HG03571 (cell line): ENCODE results near the gene NUP160.
"Not testable (repeated sequence)": the region's sequence is repeated elsewhere in the genome, so short reads cannot be mapped to it uniquely, and the experiment has no call there.

Experiments used
- ATAC-seq: cut with Tn5 transposase; IDR thresholded peaks from one replicate; pipeline ENCODE4 v1.9.1; 2021; ENCODE audit not compliant: unreplicated experiment

The NUP160 gene

GRCh38 chr11:47847892-47848699 is at the start of gene NUP160:
TSS of gene NUP160 (minus strand) at chr11:47848350. CDS start at chr11:47848318, 32 bp downstream.
- ATAC-seq = peak; percentile 77

GRCh38 chr11:47896199-47896598 is 48.0 kb upstream of the NUP160 start:
- no peak for ATAC-seq

DNA sequence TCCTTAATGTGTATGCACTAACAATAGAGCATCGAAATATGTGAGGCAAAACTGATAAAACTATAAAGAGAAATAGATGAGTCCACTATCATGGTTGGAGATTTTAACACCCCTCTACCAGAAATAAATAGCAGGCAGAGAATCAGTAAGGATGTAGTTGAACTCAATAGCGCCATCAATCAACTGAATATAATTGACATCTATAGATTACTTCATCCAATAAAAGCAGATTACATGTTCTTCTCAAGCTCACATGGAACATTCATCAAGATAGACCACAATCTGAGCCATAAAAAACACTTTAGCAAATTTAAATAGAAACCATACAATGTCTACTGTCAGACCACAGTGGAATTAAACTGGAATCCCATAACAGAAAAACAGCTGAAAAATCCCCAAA is 46.9 kb upstream of the NUP160 start:
- no peak for ATAC-seq

- not testable (repeated sequence) for ATAC-seq
These were observed 44.6 kb upstream of the NUP160 start for GRCh38 chr11:47892546-47893276.

DNA sequence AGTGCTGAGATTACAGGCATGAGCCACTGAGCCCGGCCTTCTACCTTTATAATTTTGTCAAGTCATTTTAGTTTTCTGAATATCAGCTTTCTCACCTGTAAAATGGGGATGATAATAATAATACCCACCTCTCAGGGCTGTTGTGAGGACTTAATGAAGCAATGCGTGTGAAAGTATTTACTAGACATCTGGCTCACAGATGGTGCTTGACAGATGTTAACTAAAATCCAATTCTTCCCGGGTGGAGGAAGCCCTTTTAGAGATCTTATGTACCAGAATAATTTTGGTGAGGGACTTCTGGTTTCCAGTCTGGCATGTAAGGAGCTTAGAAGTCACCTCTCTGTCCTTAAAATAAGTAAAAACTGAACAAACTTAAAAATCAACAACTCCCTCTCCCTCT is 43.7 kb upstream of the NUP160 start:
- no peak for ATAC-seq

DNA sequence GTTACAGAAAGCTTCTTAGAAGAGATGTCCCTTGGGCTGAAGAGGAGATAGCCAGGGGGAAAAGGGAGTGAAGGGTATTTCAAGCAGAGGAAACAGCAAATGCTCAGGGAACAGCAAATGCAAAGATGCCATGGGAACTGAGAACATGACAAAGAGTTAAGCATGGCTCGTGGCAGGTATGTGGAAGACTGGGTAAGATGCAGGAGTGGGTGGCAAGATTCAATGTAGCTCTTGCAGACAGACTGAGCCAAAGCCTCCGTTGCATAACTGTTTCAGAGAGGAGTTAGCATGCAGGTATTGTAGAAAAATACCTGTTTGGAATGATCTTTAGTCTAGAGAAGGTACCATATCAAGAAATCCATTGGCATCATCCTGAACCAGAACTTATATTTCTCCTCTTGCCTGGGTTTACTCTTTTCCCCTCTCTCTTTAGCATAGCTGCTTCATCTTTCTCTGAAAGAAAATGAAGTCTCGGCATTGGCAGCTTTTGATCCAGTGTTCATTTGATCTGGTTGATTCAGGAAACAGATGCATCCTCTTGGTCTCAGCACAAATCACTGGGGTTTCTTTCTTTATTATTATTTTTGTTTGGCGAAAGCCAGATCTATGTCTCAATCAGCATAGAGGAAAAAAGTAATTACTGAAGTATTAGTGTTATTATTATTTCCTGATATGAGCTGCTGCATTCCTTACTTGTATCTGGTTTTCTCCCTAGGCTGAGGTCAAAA is 41.7 kb upstream of the NUP160 start:
- no peak for ATAC-seq

DNA sequence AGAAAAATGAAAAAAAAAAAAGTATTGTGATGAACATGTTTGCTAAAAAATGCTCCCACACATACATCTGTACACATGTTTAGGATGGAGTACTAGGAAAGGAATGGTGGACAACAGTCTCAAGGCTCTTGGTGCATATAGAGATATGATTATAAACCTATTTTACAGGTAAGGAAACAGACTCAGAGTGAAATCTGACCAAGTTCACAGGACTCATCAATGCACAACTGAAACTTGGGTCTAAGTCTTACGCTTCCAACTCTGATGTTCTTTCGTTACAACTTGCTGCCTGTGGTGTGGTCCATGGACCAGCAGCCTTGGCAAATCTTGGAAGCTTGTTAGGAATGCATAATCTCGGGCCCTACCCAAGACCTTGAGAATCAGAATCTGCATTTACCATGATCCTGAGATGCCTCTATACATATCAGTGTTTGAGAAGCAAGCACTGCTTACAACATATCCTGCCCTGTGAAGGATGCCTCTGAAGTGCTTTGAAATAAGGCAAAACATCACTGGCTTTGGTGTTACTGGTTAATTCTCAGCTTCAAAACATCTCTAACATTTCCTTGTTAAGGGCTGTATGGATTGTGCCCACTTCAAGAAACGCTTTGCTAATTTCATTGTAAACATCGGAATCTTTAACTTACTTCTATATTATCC is 39.9 kb upstream of the NUP160 start:
- no peak for ATAC-seq

DNA sequence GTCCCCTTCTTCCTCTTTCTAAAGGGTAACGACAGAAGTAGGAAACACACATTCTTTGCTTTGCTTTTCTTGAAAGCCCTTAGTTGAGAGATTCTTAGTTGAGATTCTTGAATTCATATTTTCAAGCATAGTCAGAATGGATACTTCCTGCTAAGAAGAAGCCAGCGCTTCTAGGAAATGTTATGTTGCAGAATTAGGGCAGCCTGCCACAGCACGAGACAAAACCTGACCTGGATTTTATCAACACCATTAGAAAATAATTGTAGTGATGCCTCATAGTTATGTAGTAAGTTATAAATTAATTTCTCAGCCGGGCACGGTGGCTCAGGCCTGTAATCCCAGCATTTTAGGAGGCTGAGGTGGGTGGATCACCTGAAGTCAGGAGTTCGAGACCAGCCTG is 37.9 kb upstream of the NUP160 start:
- no peak for ATAC-seq

- ATAC-seq = not testable (repeated sequence)
These were observed 34.3 kb upstream of the NUP160 start for GRCh38 chr11:47882437-47882836.

GRCh38 chr11:47881145-47881544 is 33.0 kb upstream of the NUP160 start:
- ATAC-seq = no peak

GRCh38 chr11:47879259-47880158 is 31.4 kb upstream of the NUP160 start:
- no peak for ATAC-seq

DNA sequence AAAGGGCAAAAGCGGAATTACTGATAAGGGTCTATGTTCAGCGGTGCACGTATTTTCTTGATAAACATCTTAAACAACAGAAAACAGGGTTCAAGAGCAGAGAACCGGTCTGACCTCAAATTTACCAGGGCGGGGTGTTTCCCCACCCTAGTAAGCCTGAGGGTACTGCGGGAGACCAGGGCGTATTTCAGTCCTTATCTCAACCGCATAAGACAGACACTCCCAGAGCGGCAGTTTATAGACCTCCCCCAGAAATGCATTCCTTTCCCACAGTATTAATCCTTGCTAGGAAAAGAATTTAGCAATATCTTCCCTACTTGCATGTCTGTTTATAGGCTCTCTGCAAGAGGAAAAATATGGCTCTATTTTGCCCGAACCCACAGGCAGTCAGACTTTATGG is 27.7 kb upstream of the NUP160 start:
- not testable (repeated sequence) for ATAC-seq

DNA sequence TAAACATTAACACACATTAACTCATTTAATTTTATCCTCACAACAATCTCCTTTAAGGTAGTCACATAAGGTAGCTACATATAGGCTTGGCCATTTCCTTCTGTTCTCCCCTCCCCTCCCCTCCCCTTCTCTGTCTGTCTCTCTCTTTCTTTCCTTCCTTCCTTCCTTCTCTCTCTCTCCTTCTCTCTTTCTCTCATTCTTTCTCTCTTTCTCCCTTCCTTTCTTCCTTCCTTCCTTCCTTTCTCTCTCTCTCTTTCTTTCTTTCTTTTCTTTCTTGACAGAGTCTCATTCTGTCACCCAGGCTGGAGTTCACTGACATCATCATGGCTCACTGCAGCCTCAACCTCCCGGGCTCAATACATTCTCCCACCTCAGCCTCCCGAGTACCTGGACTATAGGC is 22.3 kb upstream of the NUP160 start:
- no peak for ATAC-seq

GRCh38 chr11:47869544-47870393 is 21.6 kb upstream of the NUP160 start:
- no peak for ATAC-seq

- ATAC-seq = no peak
These were observed 19.7 kb upstream of the NUP160 start for GRCh38 chr11:47867823-47868222.

GRCh38 chr11:47866892-47867291 is 18.7 kb upstream of the NUP160 start:
- ATAC-seq = not testable (repeated sequence)

- no peak for ATAC-seq
These were observed 16.8 kb upstream of the NUP160 start for GRCh38 chr11:47864901-47865300.

DNA sequence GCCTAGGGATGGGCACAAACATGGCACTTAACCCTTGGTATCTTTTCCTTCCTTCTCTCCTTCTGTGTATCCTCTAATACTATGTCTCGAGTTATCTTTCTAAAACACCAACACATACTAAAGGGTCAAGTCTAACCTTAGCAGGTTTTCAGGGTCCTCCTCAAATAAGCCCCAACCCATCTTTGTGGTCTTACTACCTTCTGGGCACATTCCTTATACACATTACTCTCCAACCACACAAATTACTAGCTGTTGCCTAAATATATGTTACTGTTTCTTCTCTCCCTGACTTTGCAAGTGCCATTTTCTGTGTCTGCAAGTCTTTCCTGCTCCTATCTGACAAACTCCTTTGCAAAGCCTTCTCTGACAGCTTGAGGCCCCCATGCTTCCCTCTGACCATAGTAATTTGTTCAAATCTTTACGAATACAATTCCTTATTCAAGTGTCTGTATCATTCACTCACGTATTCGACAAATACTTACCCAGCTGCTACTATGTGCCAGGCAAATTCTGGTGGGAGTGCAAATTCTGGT is 15.8 kb upstream of the NUP160 start:
- ATAC-seq = no peak
